T-helper 2 cell treated with Interferon-gamma antibody and Interleukin-4, amounts not matched to agents 100 ng/mL and 5 ng/mL, for 36 hours (primary cell): Measurements from ENCODE around the gene SLC35E3. TPM values are rescaled to one million over a fixed set of nuclear protein-coding genes. Genes with fewer than 3 reads are reported as not detected.
"Not testable (repeated sequence)": the region's sequence is repeated elsewhere in the genome, so short reads cannot be mapped to it uniquely, and the experiment has no call there.

ENCODE experiments used
- intact Hi-C: fragments of 100-400 bp; cut with micrococcal nuclease; formaldehyde crosslinking; loops from one replicate; pipeline ENCODE4 v1.15.1; 2023
- total RNA-seq: library from RNA; stranded (reverse); gene quantifications from 2 replicates; pipeline ENCODE4 v1.2.3, GENCODE V29; 2022

The SLC35E3 gene
- total RNA-seq, 1 donor from 2014 or later = 7.5 TPM

DNA sequence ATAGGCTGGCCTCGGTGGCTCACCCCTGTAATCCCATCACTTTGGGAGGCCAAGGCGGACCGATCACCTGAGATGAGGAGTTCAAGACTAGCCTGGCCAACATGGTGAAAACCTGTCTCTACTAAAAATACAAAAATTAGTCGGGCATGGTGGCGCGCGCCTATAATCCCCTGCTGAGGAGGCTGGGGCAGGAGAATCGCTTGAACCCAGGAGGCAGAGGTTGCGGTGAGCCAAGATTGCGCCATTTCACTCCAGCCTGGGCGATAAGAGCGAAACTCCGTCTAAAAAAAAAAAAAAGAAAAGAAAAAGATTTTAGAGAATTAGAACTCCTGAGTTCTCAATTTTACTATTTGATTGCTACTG is 64.0 kb downstream of the SLC35E3 start:
- intact Hi-C loops = not testable (repeated sequence)

DNA sequence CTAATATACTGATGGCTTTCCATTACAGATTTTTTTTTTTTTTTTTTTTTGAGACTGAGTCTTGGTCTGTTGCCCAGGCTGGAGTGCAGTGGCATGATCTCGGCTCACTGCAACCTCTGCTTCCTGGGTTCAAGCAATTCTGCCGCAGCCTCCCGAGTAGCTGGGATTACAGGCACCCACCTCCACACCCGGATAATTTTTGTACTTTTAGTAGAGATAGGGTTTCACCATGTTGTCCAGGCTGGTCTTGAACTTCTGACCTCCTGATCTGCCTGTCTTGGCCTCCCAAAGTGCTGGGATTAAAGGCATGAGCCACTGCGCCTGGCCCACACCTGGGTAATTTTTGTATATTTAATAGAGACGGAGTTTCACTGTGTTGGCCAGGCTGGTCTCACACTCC is 65.6 kb downstream of the SLC35E3 start:
- intact Hi-C loops = not testable (repeated sequence)

DNA sequence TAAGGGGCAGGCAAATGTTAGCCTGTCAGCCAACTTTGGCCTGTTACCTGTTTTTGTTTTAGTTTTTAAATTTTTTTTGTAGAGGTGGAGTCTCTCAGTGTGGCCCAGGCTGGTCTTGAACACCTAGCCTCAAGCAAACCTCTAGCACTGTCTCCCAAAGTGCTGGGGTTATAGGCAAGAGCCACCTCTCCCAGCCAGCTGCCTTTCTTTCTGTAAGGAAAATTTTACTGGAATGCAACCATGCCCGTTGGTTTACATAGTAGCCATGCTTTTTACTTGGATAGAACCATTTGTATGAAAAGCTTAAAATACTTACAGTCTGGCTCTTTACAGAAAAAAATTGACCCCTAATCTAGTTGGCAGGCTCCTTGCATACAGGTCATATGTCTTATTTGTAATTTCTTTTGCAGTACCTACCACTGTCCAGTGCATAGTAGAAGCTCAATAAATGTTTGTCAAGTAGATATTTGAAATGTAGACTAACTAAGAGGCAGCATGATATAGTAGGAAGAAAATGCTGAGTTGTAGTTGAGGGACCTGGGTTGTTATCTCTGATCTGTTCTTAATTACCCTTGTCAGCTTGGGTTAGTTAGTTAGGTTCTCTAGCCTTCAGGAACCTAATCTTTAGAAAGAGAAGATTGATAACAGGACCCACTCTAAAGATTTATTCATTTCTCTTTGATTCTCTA is 66.7 kb downstream of the SLC35E3 start:
- intact Hi-C loops = no loop called here

DNA sequence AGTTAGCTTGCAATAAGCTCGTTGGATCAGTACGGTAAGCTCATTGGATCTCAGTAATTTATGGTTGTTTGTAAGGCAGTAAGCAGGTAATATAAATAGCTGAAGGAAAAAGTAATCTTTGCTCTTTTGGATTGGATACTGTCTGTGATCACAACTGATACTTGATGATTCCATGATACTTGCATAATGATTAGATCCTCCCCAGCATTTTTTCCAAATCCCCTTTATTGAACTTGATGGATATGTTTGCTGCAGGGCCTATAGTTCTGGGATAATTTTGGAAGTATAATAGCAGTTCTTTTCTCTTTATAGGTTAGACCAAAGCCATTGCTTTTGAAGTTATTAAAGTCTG is 67.2 kb downstream of the SLC35E3 start:
- intact Hi-C loops = no loop called here

DNA sequence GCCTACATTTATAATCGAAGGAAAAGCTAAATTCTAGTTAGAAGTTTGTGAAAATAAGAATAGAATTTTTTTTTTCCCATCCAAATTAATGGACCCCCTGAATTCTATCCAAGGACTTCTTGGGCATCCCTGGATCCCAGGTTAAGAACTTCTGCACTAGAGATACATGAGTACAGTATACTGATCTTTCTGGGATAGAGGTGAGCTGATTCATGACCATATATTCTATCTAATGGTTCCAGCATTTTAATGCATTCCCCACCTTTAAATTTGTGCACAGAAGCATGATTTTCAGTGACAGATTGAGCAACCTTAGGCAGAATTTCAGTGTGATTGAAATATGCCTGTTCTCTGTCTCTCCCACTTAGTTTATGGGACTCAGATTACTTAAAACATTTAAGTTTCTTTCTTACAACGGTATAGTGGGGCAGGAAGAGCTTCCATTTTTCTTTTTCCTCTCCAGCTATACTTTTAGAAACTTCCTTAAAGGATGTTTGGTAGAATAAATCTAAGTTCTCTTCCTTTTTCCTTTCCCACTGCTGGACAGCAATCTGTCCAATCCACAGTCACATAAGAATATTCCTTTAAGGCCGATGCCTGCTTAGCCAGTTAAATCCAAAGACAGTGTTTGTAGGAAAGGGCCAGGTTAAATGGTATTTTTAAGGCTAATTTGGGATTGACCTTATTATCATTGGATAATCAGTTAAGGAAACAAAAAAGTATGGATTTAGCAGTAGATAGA is 68.7 kb downstream of the SLC35E3 start:
- intact Hi-C loops = no loop called here

DNA sequence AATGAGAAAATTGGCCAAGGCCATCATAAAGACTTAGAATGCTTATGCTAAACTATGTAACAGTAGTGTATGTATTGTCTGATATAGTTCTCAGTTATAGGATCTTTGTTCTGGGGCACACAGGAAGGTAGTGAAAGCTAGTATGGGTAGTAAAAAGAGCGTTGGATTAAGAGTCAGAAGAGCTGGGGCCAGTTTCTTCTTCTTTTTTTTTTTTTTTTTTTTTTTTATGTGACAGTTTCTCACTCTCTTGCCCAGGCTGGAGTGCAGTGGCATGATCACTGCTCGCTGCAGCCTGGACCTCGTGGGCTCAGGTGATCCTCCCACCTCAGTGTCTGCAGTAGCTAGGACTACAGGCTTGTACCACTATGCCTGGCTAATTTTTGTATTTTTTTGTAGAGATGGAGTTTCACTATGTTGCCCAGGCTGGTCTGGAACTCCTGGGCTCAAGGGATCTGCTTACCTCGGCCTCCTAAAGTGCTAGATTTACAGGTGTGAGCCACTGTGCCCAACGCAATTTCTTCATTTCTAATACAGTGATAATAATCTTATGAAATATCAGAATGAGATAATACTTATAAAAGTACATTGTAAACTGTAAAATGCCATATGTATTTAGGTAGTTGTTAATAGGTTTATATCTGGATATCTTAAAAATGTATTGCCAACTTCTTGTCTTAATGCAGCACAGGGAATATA is 69.4 kb downstream of the SLC35E3 start:
- intact Hi-C loops = no loop called here

DNA sequence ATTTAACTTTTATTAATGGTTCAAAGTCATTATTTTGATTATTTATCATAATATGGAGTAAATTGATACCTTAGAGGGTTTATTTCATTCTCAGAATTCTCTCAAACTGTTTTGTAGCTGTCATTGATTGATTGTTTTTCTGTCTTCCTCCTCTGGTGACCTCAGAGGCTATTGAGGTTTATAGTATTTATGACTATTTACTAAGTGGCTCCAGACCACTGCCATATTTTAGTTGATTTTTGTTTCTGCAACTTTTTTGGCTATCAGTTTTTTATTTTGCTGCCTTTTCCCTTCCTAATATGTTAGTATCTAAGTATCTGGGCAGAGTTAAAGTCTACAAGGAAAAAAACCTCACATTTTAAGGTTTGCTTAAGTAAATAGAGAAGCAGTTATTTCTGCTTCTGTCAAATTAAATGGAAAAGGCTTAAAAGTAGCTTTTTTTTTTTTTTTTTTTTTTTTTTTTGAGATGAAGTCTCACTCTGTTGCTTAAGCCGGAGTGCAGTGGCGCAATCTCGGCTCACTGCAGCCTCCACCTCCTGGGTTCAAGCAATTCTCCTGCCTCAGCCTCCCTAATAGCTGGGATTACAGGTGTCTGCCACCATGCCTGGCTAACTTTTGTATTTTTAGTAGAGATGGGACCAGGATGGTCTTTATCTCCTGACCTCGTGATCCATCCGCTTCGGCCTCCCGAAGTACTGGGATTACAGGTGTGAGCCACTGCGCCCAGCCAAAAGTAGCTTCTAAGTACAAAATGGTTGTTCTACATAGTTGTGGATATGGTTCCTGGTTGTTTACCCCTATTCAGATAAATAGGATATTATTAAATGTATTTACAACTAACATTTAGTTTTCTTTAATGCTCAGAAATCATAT is 70.2 kb downstream of the SLC35E3 start:
- intact Hi-C loops = no loop called here

DNA sequence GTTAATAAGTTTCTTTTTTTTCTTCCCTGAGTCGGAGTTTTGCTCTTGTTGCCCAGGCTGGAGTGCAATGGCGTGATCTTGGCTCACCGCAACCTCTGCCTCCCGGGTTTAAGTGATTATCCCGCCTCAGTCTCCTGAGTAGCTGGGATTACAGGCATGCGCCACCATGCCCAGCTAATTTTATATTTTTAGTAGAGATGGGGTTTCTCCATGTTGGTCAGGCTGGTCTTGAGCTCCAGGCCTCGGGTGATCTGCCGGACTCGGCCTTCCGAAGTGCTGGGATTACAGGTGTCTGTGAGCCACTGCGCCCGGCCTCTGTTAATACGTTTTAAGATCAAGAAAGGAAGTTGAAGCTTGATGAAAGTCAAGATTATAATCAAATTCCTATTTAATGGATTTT is 73.5 kb downstream of the SLC35E3 start:
- intact Hi-C loops = not testable (repeated sequence)

DNA sequence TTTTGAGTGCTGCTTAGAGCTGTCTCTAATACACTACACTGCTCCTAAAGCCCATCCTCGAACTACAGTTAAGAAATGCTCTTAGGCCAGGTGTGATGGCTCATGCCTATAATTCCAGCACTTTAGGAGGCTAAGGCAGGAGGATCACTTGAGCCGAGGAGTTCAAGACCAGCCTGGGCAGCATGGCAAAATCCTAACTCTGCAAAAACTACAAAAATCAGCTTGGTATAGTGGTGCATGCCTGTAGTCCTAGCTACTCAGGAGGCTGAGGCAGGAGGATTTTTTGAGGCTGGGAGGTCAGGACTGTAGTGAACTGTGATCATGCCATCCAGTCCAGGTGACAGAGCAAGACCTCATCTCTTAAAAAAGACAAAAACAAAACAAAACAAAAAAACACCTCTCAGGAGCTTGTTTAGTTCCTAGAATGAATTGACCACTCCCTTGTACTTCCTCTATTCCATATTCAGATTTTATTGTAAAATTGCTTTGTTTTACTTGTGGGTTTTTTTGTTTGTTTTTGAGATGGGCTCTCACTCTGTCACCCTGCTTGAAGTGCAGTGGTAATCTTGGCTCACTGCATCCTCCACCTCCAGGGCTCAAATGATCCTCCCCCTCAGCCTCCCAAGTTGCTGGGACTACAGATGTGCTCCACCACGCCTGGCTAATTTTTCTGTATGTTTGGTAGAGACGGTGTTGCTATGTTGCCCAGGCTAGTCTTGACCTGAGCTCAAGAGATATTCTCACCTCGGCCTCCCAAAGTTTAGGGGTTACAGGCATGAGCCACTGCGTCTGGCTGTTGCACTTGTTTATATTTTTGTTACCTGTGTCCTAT is 75.6 kb downstream of the SLC35E3 start:
- intact Hi-C loops = no loop called here

DNA sequence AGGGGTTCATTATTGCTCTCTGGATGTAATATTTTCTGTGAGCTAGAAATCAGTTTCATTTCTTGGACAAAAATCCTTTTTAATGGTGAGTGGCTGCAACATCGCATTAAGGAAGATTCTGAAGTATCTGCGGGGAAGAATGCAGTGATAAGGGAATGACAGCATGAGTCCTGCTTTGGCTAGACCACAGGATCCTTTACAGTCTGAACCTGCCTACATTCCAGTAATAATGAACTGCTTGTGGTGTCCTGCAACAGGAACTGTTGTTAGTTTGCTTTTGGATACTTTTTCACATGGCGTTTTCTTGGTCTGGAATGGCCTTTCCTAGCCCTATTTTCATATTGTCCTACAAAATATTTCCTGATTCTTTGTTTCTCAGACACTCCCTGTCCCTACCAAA is 77.7 kb downstream of the SLC35E3 start:
- intact Hi-C loops = no loop called here

DNA sequence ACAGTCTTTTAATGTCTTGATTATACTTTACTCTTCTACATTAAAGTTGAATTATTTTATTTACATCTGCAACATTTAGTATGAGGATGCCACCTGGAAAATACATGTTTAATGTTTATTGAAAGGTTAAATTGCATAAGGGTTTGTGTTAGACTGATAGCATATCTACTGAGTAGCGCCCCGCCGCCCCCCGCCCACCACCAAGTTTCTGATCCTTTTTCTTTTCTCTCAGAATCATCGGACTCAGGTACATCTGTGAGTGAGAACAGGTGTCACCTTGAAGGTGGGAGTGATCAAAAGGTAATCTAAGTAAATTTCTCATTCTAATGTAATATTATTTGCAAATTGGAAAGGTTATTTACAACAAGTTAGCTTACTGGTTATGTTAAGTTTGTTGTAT is 78.2 kb downstream of the SLC35E3 start:
- intact Hi-C loops = no loop called here

DNA sequence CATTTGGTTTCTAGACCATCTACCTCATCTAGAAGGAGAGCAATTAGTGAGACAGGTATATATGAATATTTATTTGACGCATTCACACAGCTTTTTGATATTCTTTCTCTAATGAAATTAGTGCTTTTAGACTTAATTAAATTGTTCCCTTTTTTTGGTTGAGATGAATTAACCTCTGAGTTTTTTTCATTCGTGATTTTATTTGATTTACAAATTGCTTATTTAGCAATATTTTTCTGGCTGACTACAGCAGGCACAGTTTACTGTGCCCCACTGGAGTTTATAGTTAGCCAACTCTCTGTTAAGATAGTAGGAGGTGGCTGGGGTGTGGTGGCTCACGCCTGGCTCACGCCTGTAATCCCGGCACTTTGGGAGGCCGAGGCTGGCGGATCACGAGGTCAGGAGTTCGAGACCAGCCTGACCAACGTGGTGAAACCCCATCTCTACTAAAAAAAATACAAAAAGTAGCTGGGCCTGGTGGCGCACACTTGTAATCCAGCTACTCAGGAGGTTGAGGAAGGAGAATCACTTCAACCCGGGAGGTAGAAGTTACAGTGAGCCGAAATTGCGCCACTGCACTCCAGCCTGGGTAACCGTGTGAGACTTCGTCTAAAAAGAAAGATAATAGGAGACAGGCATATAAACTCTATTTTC is 78.7 kb downstream of the SLC35E3 start:
- intact Hi-C loops = no loop called here

DNA sequence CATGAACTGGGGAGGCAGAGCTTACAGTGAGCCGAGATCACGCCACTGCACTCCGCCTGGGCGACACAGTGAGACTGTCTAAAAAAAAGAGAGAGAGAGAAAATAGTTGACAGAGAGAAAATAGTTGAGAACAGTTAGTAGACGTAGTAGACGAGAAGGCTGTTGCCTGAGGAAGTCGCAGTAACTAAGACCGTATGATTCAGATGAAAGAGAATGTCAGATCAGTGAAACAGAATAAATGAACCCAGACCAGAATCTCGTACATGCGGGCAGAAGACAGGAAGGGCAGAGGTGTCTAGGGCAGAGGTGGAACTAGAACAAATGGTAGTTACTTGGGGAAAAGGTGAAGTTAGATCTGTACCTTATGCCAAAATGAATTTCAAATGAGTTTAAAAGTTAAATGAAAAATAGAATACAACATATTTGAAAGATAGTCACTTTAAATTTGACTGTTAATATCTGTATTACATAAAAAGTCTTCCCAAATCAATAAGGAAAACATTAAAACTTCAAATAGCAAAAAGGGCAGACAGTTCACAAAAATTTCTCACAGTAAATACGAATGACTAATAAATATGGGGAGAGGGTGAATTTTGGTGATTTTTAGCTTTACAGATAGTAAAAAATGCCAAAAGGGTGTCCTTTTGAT is 79.7 kb downstream of the SLC35E3 start:
- intact Hi-C loops = no loop called here

DNA sequence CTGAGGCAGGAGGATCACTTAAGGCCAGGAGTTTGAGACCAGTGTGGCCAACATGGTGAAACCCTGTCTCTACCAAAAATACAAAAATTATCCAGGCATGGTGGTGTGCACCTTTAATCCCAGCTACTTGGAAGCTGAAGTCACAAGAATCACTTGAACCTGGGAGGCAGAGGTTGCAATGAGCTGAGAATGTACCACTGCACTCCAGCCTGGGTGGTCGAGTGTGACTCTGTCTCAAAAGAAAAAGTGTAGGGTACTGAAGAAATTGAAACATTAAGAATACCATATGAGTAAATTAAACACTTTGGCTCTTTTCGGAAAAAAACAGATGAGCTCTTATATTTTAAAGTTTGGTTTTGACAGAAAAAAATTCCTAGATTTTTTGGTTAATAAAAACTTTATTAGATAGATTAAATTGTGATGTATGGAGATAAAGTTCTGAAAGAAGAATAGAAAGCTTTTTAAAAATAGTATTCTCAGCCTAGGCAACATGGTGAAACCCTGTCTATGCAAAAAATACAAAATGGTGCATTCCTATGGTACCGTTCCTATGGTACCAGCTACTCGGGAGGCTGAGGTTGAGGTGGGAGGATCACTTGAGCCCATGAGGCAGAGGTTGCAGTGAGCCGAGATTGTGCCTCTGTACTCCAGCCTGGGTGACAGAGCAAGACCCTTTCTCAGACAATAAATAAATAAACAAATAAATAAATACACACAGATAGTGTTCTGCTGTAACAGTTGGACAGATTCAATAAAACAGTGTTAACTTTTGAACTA is 82.1 kb downstream of the SLC35E3 start:
- intact Hi-C loops = no loop called here

DNA sequence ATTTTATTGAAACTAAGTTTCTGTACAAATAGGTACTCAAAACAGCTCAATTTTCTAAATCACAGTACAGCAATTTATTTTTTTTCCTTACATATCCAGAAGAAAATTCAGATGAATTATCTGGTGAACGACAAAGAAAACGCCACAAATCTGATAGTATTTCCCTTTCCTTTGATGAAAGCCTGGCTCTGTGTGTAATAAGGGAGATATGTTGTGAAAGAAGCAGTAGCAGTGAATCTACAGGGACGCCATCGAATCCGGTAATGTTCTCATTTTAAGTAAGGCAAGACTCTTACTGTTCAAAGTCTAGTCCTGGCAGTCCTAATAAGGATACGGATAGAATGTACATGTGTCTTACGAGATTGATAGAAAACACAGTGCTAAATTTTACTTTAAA is 82.7 kb downstream of the SLC35E3 start:
- intact Hi-C loops = no loop called here
